Measurements from ENCODE around the gene GABBR2. TPM values are rescaled to one million over a fixed set of nuclear protein-coding genes. Genes with fewer than 3 reads are reported as not detected.

Gene GABBR2
- total and polyA plus RNA-seq, 2 experiments from 2014 or later, result 0.89 to 1.3 TPM

DNA sequence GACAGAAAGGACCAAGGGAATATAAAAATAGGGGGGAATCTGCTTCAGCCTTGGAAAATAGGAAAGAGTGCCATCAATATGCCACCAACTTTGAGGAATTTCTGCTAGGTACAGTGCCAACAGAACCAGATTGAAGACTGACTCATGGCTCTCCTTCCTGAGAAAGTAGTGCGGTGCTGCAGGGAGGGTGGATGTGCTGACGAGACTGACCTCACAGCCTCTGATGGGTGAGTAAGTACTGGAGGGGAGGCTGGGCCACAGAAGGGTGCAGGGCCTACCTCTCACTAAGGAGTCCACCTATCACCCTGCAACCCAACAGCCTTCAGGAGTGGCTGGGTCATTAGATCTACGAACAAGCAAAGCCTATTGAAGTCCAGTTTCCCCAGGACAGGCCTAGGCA is 187.6 kb downstream of the GABBR2 start:
- Histone ChIP-seq H2AFZ (no peak overlapping the region), H3K27ac (ENCODE audit: low read depth) (no peak overlapping the region), H3K79me2 (replicated peaks; ENCODE audit: insufficient read depth) (no peaks in the 10 kb centered on the region), H3K4me3 (no peak overlapping the region), H3K27me3 (ENCODE audit: insufficient read depth) (no peaks in the 10 kb centered on the region), H3K36me3 (ENCODE audit: insufficient read depth) (no peaks in the 10 kb centered on the region), H3K4me2 (no peak overlapping the region), H3F3A (replicated peaks; ENCODE audit: low read depth) (no peaks in the 10 kb centered on the region), H3K9me2 (ENCODE audit: insufficient read depth) (no peaks in the 10 kb centered on the region), H3K4me1 (ENCODE audit: insufficient read depth) (no peaks in the 10 kb centered on the region), H4K20me1 (replicated peaks; ENCODE audit: insufficient read depth) (no peaks in the 10 kb centered on the region)
- Mint-ChIP-seq H3K27ac (no peak overlapping the region), H3K4me3 (no peak overlapping the region), H3K36me3 (ENCODE audit: low read depth) (no peaks in the 10 kb centered on the region), H3K27me3 (ENCODE audit: insufficient read depth, low read depth, poor library complexity) (peaks cover 3% of the 10 kb centered on the region), H3K9me3 (no peaks in the 10 kb centered on the region; the same call in 2 of the 3 replicates), H3K4me1 (peaks cover 3% of the 10 kb centered on the region; the same call in 2 of the 3 replicates)
- ATAC-seq (no peak), DNase-seq (ENCODE audit: low spot score) (no peak)
- no peak for TF ChIP-seq ZNF114 (CRISPR knock-in tag; IDR thresholded peaks at IDR 0.05)
- TF ChIP-seq STAT1 (IDR thresholded peaks at IDR 0.05; ENCODE audit: unreplicated experiment), result no peak
- no peak for TF ChIP-seq CREB1 (CRISPR knock-in tag; IDR thresholded peaks at IDR 0.05; ENCODE audit: low read depth)
- no peak for TF ChIP-seq EZH2 (IDR thresholded peaks at IDR 0.05; ENCODE audit: low read depth, unreplicated experiment)
- TF ChIP-seq, protein P1, sequence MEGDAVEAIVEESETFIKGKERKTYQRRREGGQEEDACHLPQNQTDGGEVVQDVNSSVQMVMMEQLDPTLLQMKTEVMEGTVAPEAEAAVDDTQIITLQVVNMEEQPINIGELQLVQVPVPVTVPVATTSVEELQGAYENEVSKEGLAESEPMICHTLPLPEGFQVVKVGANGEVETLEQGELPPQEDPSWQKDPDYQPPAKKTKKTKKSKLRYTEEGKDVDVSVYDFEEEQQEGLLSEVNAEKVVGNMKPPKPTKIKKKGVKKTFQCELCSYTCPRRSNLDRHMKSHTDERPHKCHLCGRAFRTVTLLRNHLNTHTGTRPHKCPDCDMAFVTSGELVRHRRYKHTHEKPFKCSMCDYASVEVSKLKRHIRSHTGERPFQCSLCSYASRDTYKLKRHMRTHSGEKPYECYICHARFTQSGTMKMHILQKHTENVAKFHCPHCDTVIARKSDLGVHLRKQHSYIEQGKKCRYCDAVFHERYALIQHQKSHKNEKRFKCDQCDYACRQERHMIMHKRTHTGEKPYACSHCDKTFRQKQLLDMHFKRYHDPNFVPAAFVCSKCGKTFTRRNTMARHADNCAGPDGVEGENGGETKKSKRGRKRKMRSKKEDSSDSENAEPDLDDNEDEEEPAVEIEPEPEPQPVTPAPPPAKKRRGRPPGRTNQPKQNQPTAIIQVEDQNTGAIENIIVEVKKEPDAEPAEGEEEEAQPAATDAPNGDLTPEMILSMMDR (conservative IDR thresholded peaks at IDR 0.05; ENCODE audit: low read depth in 2 of 2), result no peak
- TF ChIP-seq, protein P2, sequence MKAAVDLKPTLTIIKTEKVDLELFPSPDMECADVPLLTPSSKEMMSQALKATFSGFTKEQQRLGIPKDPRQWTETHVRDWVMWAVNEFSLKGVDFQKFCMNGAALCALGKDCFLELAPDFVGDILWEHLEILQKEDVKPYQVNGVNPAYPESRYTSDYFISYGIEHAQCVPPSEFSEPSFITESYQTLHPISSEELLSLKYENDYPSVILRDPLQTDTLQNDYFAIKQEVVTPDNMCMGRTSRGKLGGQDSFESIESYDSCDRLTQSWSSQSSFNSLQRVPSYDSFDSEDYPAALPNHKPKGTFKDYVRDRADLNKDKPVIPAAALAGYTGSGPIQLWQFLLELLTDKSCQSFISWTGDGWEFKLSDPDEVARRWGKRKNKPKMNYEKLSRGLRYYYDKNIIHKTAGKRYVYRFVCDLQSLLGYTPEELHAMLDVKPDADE (IDR thresholded peaks at IDR 0.05), result no peak
- no peak for TF ChIP-seq NANOG (IDR thresholded peaks at IDR 0.05; ENCODE audit: borderline replicate concordance)
- no peak for TF ChIP-seq ZNF331 (CRISPR knock-in tag; IDR thresholded peaks at IDR 0.05; ENCODE audit: low read depth)
- no peak for TF ChIP-seq POLR2AphosphoS5 (IDR thresholded peaks at IDR 0.05; ENCODE audit: low read depth)
- TF ChIP-seq EZH2phosphoT487 (IDR thresholded peaks at IDR 0.05; ENCODE audit: unreplicated experiment), result no peak
- TF ChIP-seq JUNB (IDR thresholded peaks at IDR 0.05; ENCODE audit: unreplicated experiment), result no peak
- TF ChIP-seq, protein P3, sequence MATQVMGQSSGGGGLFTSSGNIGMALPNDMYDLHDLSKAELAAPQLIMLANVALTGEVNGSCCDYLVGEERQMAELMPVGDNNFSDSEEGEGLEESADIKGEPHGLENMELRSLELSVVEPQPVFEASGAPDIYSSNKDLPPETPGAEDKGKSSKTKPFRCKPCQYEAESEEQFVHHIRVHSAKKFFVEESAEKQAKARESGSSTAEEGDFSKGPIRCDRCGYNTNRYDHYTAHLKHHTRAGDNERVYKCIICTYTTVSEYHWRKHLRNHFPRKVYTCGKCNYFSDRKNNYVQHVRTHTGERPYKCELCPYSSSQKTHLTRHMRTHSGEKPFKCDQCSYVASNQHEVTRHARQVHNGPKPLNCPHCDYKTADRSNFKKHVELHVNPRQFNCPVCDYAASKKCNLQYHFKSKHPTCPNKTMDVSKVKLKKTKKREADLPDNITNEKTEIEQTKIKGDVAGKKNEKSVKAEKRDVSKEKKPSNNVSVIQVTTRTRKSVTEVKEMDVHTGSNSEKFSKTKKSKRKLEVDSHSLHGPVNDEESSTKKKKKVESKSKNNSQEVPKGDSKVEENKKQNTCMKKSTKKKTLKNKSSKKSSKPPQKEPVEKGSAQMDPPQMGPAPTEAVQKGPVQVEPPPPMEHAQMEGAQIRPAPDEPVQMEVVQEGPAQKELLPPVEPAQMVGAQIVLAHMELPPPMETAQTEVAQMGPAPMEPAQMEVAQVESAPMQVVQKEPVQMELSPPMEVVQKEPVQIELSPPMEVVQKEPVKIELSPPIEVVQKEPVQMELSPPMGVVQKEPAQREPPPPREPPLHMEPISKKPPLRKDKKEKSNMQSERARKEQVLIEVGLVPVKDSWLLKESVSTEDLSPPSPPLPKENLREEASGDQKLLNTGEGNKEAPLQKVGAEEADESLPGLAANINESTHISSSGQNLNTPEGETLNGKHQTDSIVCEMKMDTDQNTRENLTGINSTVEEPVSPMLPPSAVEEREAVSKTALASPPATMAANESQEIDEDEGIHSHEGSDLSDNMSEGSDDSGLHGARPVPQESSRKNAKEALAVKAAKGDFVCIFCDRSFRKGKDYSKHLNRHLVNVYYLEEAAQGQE (IDR thresholded peaks at IDR 0.05; ENCODE audit: unreplicated experiment), result no peak

Measured in GM23338 (cell line).